ENCODE measurements around the gene DNAH1.
A peak's percentile ranks its signal among the peaks of the same experiment; 100 is the strongest.
"Not testable (repeated sequence)": the region's sequence is repeated elsewhere in the genome, so short reads cannot be mapped to it uniquely, and the experiment has no call there.

The DNAH1 gene

DNA sequence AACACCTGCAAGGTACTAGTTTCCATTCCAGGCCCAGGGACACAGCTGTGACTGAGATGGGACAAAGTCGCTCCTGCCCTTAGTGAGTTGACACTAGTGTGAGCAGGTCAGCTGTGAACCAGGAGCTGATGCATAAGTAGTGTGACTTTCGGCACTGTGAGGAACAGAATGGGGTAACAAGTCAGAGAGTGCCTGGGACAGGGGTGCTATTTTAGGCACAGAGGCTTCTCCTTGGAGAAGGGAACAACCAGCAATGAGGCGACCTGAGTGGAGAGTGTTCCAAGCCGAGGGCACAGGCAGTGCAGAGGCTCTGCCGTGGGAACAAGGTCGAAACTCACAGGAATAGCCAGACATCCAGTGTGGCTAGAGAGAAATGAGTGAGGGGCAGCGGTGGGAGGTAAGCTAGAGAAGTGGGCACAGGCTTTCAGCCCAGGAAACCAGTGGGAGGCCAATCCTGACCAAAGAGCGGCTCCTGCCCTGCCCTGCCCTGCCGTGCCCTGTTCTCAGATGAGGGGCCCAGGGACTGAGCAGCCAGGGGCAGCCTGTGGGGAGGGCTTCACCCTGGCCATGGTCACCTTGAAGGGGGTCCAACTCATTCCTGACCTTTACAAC, 14.2 kb downstream of the DNAH1 start:
- DNase-seq (ENCODE audit: extremely low read depth, low read depth) = no peak
- TF ChIP-seq, protein P1, sequence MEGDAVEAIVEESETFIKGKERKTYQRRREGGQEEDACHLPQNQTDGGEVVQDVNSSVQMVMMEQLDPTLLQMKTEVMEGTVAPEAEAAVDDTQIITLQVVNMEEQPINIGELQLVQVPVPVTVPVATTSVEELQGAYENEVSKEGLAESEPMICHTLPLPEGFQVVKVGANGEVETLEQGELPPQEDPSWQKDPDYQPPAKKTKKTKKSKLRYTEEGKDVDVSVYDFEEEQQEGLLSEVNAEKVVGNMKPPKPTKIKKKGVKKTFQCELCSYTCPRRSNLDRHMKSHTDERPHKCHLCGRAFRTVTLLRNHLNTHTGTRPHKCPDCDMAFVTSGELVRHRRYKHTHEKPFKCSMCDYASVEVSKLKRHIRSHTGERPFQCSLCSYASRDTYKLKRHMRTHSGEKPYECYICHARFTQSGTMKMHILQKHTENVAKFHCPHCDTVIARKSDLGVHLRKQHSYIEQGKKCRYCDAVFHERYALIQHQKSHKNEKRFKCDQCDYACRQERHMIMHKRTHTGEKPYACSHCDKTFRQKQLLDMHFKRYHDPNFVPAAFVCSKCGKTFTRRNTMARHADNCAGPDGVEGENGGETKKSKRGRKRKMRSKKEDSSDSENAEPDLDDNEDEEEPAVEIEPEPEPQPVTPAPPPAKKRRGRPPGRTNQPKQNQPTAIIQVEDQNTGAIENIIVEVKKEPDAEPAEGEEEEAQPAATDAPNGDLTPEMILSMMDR (IDR thresholded peaks at IDR 0.05; ENCODE audit: low read depth, low read length) = no peak

DNA sequence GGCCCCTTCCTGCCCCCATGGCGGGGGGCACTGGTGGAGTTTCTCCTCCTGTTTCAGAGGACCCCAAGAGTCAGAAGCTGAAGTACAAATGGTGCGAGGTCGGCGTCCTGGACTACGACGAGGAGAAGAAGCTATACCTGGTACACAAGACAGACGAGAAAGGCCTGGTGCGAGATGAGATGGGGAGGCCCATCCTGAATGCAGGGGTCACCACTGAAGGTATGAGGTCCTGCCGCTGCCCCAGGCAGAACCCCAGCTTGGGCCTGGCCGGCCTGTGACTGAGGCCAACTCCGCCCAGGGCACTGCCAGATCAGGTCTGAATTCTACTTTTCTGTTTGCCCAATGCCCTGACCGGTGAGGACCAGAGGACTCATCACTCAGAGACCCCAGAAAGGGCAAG, 15.0 kb downstream of the DNAH1 start:
- TF ChIP-seq, protein P1 (IDR thresholded peaks at IDR 0.05; ENCODE audit: low read depth, low read length) = no peak
- no peak for DNase-seq (ENCODE audit: extremely low read depth, low read depth)

DNA sequence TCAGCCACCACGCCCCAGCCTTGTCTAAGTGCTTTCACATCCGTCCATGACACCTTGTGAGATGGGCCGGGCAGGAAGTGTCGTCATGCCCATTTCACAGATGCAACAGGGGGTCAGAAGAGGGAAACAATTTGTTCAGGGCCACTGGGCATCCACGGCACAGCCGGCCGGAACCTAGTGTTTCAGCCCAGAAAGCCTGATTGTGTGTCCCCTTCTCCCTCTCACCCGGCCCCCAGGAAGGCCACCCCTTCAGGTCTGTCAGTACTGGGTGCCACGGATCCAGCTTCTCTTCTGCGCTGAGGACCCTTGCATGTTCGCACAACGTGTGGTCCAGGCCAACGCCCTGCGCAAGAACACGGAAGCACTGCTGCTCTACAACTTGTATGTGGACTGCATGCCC, 15.8 kb downstream of the DNAH1 start:
- TF ChIP-seq, protein P1 (IDR thresholded peaks at IDR 0.05; ENCODE audit: low read depth, low read length) = no peak
- no peak for DNase-seq (ENCODE audit: extremely low read depth, low read depth)

DNA sequence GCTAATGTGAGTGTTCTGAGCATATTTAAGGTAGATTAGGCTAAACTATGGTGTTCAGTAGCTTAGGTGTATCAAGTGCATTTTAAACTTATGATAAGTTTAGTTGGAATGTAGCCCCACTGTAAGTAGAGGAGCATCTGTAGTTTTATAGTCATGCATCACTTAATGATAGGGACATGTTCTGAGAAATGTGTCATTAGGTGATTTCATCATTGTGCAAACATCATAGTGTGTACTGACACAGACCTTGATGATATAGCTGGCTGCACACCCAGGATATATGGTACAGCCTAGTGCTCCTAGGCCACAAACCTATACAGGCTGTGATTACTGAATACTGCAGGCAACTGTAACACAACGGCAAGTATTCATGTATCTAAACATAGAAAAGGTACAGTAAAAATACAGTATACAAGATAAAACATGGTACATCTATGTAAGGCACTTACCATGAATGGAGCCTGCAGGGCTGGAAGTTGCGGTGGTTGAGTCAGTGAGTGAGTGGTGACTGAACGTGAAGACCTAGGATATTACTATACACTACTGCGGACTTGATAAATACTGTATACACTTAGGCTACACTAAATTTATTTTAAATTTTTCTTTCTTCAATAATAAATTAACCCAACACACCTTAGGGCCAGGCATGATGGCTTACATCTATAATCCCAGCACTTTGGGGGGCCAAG, 17.9 kb downstream of the DNAH1 start:
- DNase-seq (ENCODE audit: extremely low read depth, low read depth) = no peak
- TF ChIP-seq, protein P1 (IDR thresholded peaks at IDR 0.05; ENCODE audit: low read depth, low read length) = no peak

DNA sequence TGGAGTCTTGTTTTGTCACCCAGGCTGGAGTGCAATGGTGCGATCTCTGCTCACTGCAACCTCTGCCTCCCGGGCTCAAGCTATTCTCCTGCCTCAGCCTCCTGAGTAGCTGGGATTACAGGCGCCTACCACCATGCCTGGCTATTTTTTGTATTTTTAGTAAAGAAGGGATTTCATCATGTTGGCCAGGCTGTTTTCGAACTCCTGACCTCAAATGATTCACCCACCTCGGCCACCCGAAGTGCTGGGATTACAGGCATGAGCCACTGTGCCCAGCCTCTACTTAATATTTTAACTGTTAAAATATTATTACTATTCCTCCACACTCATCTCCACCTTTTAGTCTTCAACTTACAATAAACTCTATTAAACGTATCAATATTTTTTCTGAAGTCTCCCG, 22.0 kb downstream of the DNAH1 start:
- DNase-seq (ENCODE audit: extremely low read depth, low read depth) = not testable (repeated sequence)

DNA sequence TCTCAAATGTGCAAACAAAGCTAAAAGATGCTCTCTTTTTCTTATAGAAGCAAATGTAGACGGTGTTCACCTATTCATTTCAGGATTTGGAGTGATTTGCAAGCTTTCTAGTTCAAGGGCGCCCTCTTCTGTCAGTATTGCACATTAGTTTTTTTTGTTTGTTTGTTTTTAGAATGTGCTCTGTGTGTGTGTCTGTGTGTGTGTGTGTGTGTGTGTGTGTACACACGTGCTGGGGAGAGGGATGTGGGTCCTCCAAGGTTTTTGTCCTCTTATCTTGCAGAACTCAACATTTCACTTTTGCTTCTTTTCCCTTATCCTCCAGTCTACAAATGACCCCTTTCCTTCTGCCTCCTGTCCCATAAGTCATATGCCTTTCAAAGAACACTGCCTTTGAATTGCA, 23.5 kb downstream of the DNAH1 start:
- peak; percentile 76 for DNase-seq (ENCODE audit: extremely low read depth, low read depth)
- TF ChIP-seq, protein P1 (IDR thresholded peaks at IDR 0.05; ENCODE audit: low read depth, low read length) = peak; percentile 66

DNA sequence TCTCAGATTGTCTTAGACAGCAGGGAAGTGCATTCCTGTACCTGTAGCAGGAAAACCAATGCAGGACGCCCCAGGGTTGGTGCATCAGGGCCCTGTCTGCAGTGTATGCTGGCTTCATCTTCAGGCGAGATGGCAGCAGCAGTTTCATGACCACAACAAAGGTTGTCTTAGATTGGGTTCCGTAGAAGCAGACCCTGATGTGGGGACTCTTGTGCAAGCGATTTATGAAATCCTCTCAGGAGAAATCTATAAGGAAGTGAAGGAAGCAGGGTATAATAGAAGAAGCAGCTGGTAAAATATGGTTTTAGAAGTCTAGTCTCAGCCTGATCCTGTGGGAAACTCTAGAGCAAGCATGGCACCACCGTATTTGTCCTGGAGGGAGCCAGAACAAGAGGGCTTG, 25.0 kb downstream of the DNAH1 start:
- TF ChIP-seq, protein P1 (IDR thresholded peaks at IDR 0.05; ENCODE audit: low read depth, low read length) = no peak
- no peak for DNase-seq (ENCODE audit: extremely low read depth, low read depth)

All from AG09319 (cell line).